HEK293 (cell line): Measurements from ENCODE around the gene TREH.

Experiments
- FEZF1 ChIP-seq: fragments of 450-650 bp; formaldehyde crosslinking; IDR thresholded peaks from 2 replicates; pipeline ENCODE4 v1.5.1; 2016; ENCODE audit warnings: missing biosample characterization, missing genetic modification characterization
- GLI4 ChIP-seq: fragments of 450-650 bp; formaldehyde crosslinking; IDR thresholded peaks from 2 replicates; pipeline ENCODE4 v1.5.1; 2016; ENCODE audit warnings: missing biosample characterization, missing genetic modification characterization
- IKZF3 ChIP-seq: fragments of 450-650 bp; IDR thresholded peaks from 2 replicates; pipeline ENCODE4 v1.5.0; 2018; ENCODE audit warnings: missing biosample characterization, mild to moderate bottlenecking, missing genetic modification characterization, moderate library complexity
- MZF1 ChIP-seq: fragments of 450-650 bp; formaldehyde crosslinking; IDR thresholded peaks from 2 replicates; pipeline ENCODE4 v1.5.1; 2017; ENCODE audit warnings: missing biosample characterization, missing genetic modification characterization, borderline replicate concordance
- PBX3 ChIP-seq: sonication (generic); formaldehyde crosslinking; IDR thresholded peaks from 2 replicates; pipeline ENCODE4 v1.8.1; 2022; ENCODE audit warnings: mild to moderate bottlenecking, moderate library complexity, missing genetic modification reagents
- PRDM1 ChIP-seq: fragments of 450-650 bp; formaldehyde crosslinking; IDR thresholded peaks from 2 replicates; pipeline ENCODE4; 2016; ENCODE audit warnings: missing biosample characterization, missing genetic modification characterization
- SETDB1 ChIP-seq: IDR thresholded peaks from one replicate; pipeline ENCODE4 v1.6.1; 2017; ENCODE audit warnings: mild to moderate bottlenecking, low read length, moderate library complexity, mixed read lengths; ENCODE audit not compliant: insufficient read length
- ZBTB26 ChIP-seq: fragments of 450-650 bp; formaldehyde crosslinking; optimal IDR thresholded peaks from 2 replicates; pipeline ENCODE3; 2016; ENCODE audit warnings: missing biosample characterization, mild to moderate bottlenecking, missing genetic modification characterization
- ZNF16 ChIP-seq: fragments of 450-650 bp; formaldehyde crosslinking; IDR thresholded peaks from 2 replicates; pipeline ENCODE4 v1.5.1; 2016; ENCODE audit warnings: low read depth, missing biosample characterization, missing genetic modification characterization
- ZNF221 ChIP-seq: fragments of 450-650 bp; formaldehyde crosslinking; IDR thresholded peaks from 2 replicates; pipeline ENCODE4 v1.5.1; 2017; ENCODE audit warnings: missing biosample characterization, missing genetic modification characterization, borderline replicate concordance
- ZNF23 ChIP-seq: fragments of 450-650 bp; formaldehyde crosslinking; IDR thresholded peaks from 2 replicates; pipeline ENCODE4 v1.5.1; 2016; ENCODE audit warnings: missing biosample characterization, missing genetic modification characterization, borderline replicate concordance
- ZNF324 ChIP-seq: fragments of 450-650 bp; formaldehyde crosslinking; IDR thresholded peaks from 2 replicates; pipeline ENCODE4 v1.5.1; 2016; ENCODE audit warnings: missing biosample characterization, missing genetic modification characterization
- ZNF391 ChIP-seq: fragments of 450-650 bp; formaldehyde crosslinking; IDR thresholded peaks from 2 replicates; pipeline ENCODE4 v1.5.1; 2016; ENCODE audit warnings: low read depth, missing biosample characterization, missing genetic modification characterization, borderline replicate concordance
- ZNF394 ChIP-seq: fragments of 450-650 bp; formaldehyde crosslinking; IDR thresholded peaks from 2 replicates; pipeline ENCODE4 v1.5.1; 2016; ENCODE audit warnings: missing biosample characterization, missing genetic modification characterization, mild to moderate bottlenecking, moderate library complexity, borderline replicate concordance
- ZNF404 ChIP-seq: fragments of 450-650 bp; formaldehyde crosslinking; IDR thresholded peaks from 2 replicates; pipeline ENCODE4 v1.5.1; 2017; ENCODE audit warnings: missing biosample characterization, missing genetic modification characterization
- ZNF423 ChIP-seq: fragments of 450-650 bp; formaldehyde crosslinking; IDR thresholded peaks from 2 replicates; pipeline ENCODE4 v1.5.1; 2016; ENCODE audit warnings: missing biosample characterization, missing genetic modification characterization
- ZNF48 ChIP-seq: fragments of 450-650 bp; formaldehyde crosslinking; IDR thresholded peaks from 2 replicates; pipeline ENCODE4 v1.5.1; 2016; ENCODE audit warnings: missing biosample characterization, missing genetic modification characterization
- ZNF558 ChIP-seq: fragments of 450-650 bp; formaldehyde crosslinking; IDR thresholded peaks from 2 replicates; pipeline ENCODE4 v1.5.1; 2016; ENCODE audit warnings: missing biosample characterization, missing genetic modification characterization
- ZNF561 ChIP-seq: fragments of 450-650 bp; IDR thresholded peaks from 2 replicates; pipeline ENCODE4 v1.5.1; 2018; ENCODE audit warnings: missing biosample characterization, missing genetic modification characterization, borderline replicate concordance
- ZNF600 ChIP-seq: fragments of 450-650 bp; formaldehyde crosslinking; IDR thresholded peaks from 2 replicates; pipeline ENCODE4 v1.5.1; 2016; ENCODE audit warnings: missing biosample characterization, missing genetic modification characterization
- ZNF610 ChIP-seq: fragments of 450-650 bp; formaldehyde crosslinking; IDR thresholded peaks from 2 replicates; pipeline ENCODE4 v1.5.1; 2016; ENCODE audit warnings: missing biosample characterization, missing genetic modification characterization, borderline replicate concordance
- ZNF626 ChIP-seq: fragments of 450-650 bp; sonication (Bioruptor Pico); formaldehyde crosslinking; IDR thresholded peaks from 2 replicates; pipeline ENCODE4 v1.5.1; 2018; ENCODE audit warnings: missing biosample characterization, missing genetic modification characterization, inconsistent platforms
- ZNF645 ChIP-seq: fragments of 450-650 bp; formaldehyde crosslinking; IDR thresholded peaks from 2 replicates; pipeline ENCODE4; 2016; ENCODE audit warnings: missing biosample characterization, missing genetic modification characterization
- ZNF654 ChIP-seq: fragments of 450-650 bp; formaldehyde crosslinking; IDR thresholded peaks from 2 replicates; pipeline ENCODE4 v1.5.1; 2016; ENCODE audit warnings: low read depth, missing biosample characterization, missing genetic modification characterization
- ZNF658 ChIP-seq: fragments of 450-650 bp; formaldehyde crosslinking; IDR thresholded peaks from 2 replicates; pipeline ENCODE4; 2016; ENCODE audit warnings: missing biosample characterization, missing genetic modification characterization
- ZNF660 ChIP-seq: fragments of 450-650 bp; IDR thresholded peaks from 2 replicates; pipeline ENCODE4 v1.5.1; 2018; ENCODE audit warnings: missing biosample characterization, mild to moderate bottlenecking, missing genetic modification characterization
- ZNF701 ChIP-seq: fragments of 450-650 bp; formaldehyde crosslinking; IDR thresholded peaks from 2 replicates; pipeline ENCODE4 v1.5.1; 2016; ENCODE audit warnings: missing biosample characterization, missing genetic modification characterization
- ZNF777 ChIP-seq: fragments of 450-650 bp; formaldehyde crosslinking; IDR thresholded peaks from 2 replicates; pipeline ENCODE4 v1.5.1; 2017; ENCODE audit warnings: missing biosample characterization, missing genetic modification characterization, borderline replicate concordance
- ZSCAN30 ChIP-seq: fragments of 450-650 bp; IDR thresholded peaks from 2 replicates; pipeline ENCODE4 v1.5.1; 2018; ENCODE audit warnings: missing biosample characterization, mild to moderate bottlenecking, missing genetic modification characterization, moderate library complexity
- TF ChIP-seq, protein P1 (sequence below): fragments of 450-650 bp; formaldehyde crosslinking; IDR thresholded peaks from 2 replicates; pipeline ENCODE4 v1.5.1; 2016; ENCODE audit warnings: missing biosample characterization, missing genetic modification characterization
- TF ChIP-seq, protein P2 (sequence below): fragments of 450-650 bp; formaldehyde crosslinking; IDR thresholded peaks from 2 replicates; pipeline ENCODE4 v1.5.0; 2017; ENCODE audit warnings: missing biosample characterization, missing genetic modification characterization, borderline replicate concordance

Gene TREH

DNA sequence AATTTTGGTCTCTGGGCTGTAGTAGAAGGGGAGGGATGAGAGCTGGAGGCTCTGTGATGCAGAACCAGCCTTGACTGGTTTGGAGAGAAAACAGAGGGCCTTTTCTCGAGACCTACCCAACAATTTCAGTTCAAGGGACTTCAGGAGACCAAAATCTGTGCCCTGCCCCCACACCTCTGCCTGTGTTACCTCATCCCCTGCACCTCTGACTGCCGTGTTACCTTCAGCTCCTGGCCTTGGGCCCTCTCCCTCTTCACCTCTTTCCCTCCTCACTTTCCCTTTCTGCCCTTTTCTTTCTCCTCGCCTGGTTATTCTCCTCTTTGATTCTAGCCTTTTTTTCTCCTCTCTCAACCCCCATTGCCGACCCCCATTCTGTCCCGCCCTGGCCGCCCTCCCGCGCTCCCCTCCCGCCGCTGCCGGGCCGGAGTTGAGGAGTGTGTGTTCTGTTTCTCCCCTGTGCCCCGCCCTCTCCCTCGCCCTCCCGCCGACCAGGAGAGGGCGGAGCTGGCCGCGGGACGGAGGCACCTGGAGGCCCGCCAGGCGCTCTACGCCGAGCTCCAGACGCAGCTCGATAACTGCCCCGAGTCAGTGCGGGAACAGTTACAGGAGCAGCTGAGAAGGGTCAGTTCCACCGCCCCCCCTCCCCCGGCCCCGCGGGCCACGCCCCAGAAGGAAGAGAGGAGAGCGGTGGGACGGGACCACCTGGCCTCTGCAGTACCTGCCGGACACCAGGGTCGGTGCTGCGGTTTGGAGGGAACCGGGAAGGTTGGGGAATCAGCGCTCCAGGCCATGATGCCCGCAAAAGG, 44.8 kb downstream of the TREH start (continued):
- TF ChIP-seq ZNF600 (tag by site-specific recombination), result peak; percentile 89
- TF ChIP-seq ZBTB26 (tag by site-specific recombination), result peak; percentile 34
- TF ChIP-seq ZNF391 (tag by site-specific recombination), result peak; percentile 54; the same call in 1 of the 2 replicates
- no peak for TF ChIP-seq ZNF610 (tag by site-specific recombination)
- no peak for TF ChIP-seq ZNF626
- TF ChIP-seq ZNF777 (tag by site-specific recombination), result no peak
- TF ChIP-seq ZNF558 (tag by site-specific recombination), result no peak
- TF ChIP-seq ZNF404 (tag by site-specific recombination), result no peak
- TF ChIP-seq ZNF660 (tag by site-specific recombination), result no peak
- TF ChIP-seq ZNF701, result no peak
- 0 out of 2 replicates have a peak, but pooled peaks have one; percentile 66 for TF ChIP-seq ZNF394 (tag by site-specific recombination)
- peak; percentile 99 for TF ChIP-seq PRDM1 (tag by site-specific recombination)
- no peak for TF ChIP-seq PBX3 (CRISPR knock-in tag)
- TF ChIP-seq ZNF16 (tag by site-specific recombination), result no peak
- no peak for TF ChIP-seq ZNF23
- peak; percentile 52; the same call in 1 of the 2 replicates for TF ChIP-seq ZNF324 (tag by site-specific recombination)
- no peak for TF ChIP-seq GLI4
- TF ChIP-seq ZNF561, result 0 out of 2 replicates have a peak, but pooled peaks have one; percentile 29
- TF ChIP-seq, protein P1, sequence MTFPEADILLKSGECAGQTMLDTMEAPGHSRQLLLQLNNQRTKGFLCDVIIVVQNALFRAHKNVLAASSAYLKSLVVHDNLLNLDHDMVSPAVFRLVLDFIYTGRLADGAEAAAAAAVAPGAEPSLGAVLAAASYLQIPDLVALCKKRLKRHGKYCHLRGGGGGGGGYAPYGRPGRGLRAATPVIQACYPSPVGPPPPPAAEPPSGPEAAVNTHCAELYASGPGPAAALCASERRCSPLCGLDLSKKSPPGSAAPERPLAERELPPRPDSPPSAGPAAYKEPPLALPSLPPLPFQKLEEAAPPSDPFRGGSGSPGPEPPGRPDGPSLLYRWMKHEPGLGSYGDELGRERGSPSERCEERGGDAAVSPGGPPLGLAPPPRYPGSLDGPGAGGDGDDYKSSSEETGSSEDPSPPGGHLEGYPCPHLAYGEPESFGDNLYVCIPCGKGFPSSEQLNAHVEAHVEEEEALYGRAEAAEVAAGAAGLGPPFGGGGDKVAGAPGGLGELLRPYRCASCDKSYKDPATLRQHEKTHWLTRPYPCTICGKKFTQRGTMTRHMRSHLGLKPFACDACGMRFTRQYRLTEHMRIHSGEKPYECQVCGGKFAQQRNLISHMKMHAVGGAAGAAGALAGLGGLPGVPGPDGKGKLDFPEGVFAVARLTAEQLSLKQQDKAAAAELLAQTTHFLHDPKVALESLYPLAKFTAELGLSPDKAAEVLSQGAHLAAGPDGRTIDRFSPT (tag by site-specific recombination), result no peak
- TF ChIP-seq ZNF48, result no peak
- TF ChIP-seq FEZF1 (tag by site-specific recombination), result no peak
- no peak for TF ChIP-seq IKZF3 (tag by site-specific recombination)
- no peak for TF ChIP-seq MZF1 (tag by site-specific recombination)
- no peak for TF ChIP-seq ZNF423 (tag by site-specific recombination)
- TF ChIP-seq ZNF221 (tag by site-specific recombination), result no peak
- TF ChIP-seq, protein P2, sequence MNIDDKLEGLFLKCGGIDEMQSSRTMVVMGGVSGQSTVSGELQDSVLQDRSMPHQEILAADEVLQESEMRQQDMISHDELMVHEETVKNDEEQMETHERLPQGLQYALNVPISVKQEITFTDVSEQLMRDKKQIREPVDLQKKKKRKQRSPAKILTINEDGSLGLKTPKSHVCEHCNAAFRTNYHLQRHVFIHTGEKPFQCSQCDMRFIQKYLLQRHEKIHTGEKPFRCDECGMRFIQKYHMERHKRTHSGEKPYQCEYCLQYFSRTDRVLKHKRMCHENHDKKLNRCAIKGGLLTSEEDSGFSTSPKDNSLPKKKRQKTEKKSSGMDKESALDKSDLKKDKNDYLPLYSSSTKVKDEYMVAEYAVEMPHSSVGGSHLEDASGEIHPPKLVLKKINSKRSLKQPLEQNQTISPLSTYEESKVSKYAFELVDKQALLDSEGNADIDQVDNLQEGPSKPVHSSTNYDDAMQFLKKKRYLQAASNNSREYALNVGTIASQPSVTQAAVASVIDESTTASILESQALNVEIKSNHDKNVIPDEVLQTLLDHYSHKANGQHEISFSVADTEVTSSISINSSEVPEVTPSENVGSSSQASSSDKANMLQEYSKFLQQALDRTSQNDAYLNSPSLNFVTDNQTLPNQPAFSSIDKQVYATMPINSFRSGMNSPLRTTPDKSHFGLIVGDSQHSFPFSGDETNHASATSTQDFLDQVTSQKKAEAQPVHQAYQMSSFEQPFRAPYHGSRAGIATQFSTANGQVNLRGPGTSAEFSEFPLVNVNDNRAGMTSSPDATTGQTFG, result no peak
- TF ChIP-seq ZSCAN30 (tag by site-specific recombination), result 0 out of 2 replicates have a peak, but pooled peaks have one; percentile 29
- TF ChIP-seq ZNF658 (tag by site-specific recombination), result no peak
- TF ChIP-seq ZNF645, result no peak
- no peak for TF ChIP-seq SETDB1
- no peak for TF ChIP-seq ZNF654 (tag by site-specific recombination)
